H1 (cell line): Measurements from ENCODE around the gene MROH8. TPM values are rescaled to one million over a fixed set of nuclear protein-coding genes. Genes with fewer than 3 reads are reported as not detected.

Experiments
- CTCF ChIA-PET: fragments of 300-600 bp; sonication (Branson Sonifier 250); formaldehyde crosslinking; loops from one replicate; lab custom pipeline; 2021; ENCODE audit not compliant: partially characterized antibody; lab: Charles Lee
- POLR2A ChIA-PET: fragments of 300-600 bp; sonication (Branson Sonifier 250); formaldehyde crosslinking; loops from one replicate; lab custom pipeline; 2021; ENCODE audit warnings: inconsistent platforms; ENCODE audit not compliant: partially characterized antibody; lab: Charles Lee
- DNase-seq, 2 experiments: peaks; one replicate each; pipeline versions ENCODE4 v3.0.0 to v3.0.0-alpha.2; 2010 to 2022; ENCODE audit warnings: low spot score in 2 of 2, low read depth in 1 of 2, mixed read lengths in 1 of 2
- FAIRE-seq: peaks from 2 replicates; lab custom pipeline; 2011; peaks lifted over from hg19 to GRCh38; lab: Jason Lieb, UNC
- H2AFZ ChIP-seq: 2 replicates; pipeline ENCODE4 v1.8.1; 2012; ENCODE audit warnings: low read length, inconsistent platforms
- H2AK5ac ChIP-seq: 2 replicates; pipeline ENCODE4 v1.6.1; 2013; ENCODE audit warnings: low read depth, low read length
- H2BK120ac ChIP-seq: replicated peaks from 2 replicates; pipeline ENCODE3; 2013; ENCODE audit warnings: low read depth, low read length, inconsistent platforms
- H2BK12ac ChIP-seq: 2 replicates; pipeline ENCODE4 v1.6.1; 2013; ENCODE audit warnings: low read depth, low read length
- H2BK15ac ChIP-seq: 2 replicates; pipeline ENCODE4 v1.6.1; 2013; ENCODE audit warnings: low read length
- H2BK20ac ChIP-seq: 2 replicates; pipeline ENCODE4 v1.6.1; 2013; ENCODE audit warnings: low read length
- H2BK5ac ChIP-seq: 2 replicates; pipeline ENCODE4 v1.6.1; 2013; ENCODE audit warnings: low read depth, low read length
- H3K14ac ChIP-seq: 2 replicates; pipeline ENCODE4 v1.6.1; 2013; ENCODE audit warnings: inconsistent platforms; ENCODE audit not compliant: insufficient read length
- H3K18ac ChIP-seq: 2 replicates; pipeline ENCODE4 v1.6.1; 2013; ENCODE audit warnings: low read length; ENCODE audit errors: extremely low read depth
- H3K23ac ChIP-seq: 2 replicates; pipeline ENCODE4 v1.6.1; 2013; ENCODE audit warnings: inconsistent platforms; ENCODE audit not compliant: insufficient read length
- H3K23me2 ChIP-seq: 2 replicates; pipeline ENCODE4 v1.6.1; 2013; ENCODE audit warnings: low read depth, low read length
- H3K27ac ChIP-seq: 2 replicates; pipeline ENCODE4 v1.6.1; 2011; ENCODE audit warnings: low read depth, low read length, inconsistent platforms
- H3K27me3 ChIP-seq, 4 experiments: replicated peaks in 1 of 4; 1 replicate in 1 of 4; 2 replicates in 3 of 4; pipeline versions ENCODE4 v1.6.1 to v1.8.1; 2011 to 2013; ENCODE audit warnings: low read length in 3 of 4, mild to moderate bottlenecking in 3 of 4, inconsistent platforms in 2 of 4, mixed read lengths in 2 of 4, moderate library complexity in 1 of 4; ENCODE audit not compliant: control insufficient read depth in 3 of 4, insufficient read depth in 3 of 4; ENCODE audit errors: extremely low read depth in 1 of 4
- H3K36me3 ChIP-seq, 4 experiments: 2 replicates each; pipeline versions ENCODE4 v1.6.1 to v1.8.1; 2011 to 2013; ENCODE audit warnings: mild to moderate bottlenecking in 4 of 4, low read length in 3 of 4, moderate library complexity in 2 of 4, control low read depth in 1 of 4, inconsistent platforms in 1 of 4; ENCODE audit not compliant: insufficient read depth in 4 of 4, control insufficient read depth in 2 of 4
- H3K4ac ChIP-seq: replicated peaks from 2 replicates; pipeline ENCODE3; 2013; ENCODE audit warnings: low read length, low read depth, mixed read lengths, inconsistent platforms; ENCODE audit not compliant: insufficient read length
- H3K4me1 ChIP-seq, 4 experiments: replicated peaks in 1 of 4; 1 replicate in 1 of 4; 2 replicates in 3 of 4; pipeline versions ENCODE4 v1.6.1 to v1.8.1; 2011 to 2013; ENCODE audit warnings: low read length in 3 of 4, inconsistent platforms in 2 of 4, mixed read lengths in 1 of 4; ENCODE audit not compliant: insufficient read depth in 4 of 4, control insufficient read depth in 3 of 4
- H3K4me2 ChIP-seq, 2 experiments: 2 replicates each; pipeline versions ENCODE4 v1.6.1 to v1.8.1; 2011 to 2013; ENCODE audit warnings: low read depth in 2 of 2, low read length in 2 of 2, control low read depth in 1 of 2, inconsistent platforms in 1 of 2, mild to moderate bottlenecking in 1 of 2; ENCODE audit not compliant: insufficient read depth in 1 of 2
- H3K4me3 ChIP-seq, 4 experiments: fragments of 200-600, 300-600 bp in 1 of 4; sonication (generic), shearing (Covaris generic), sonication (Bioruptor Twin) in 1 of 4; 2 replicates each; pipeline versions ENCODE4 v1.5.1 to v1.8.1; 2011 to 2016; ENCODE audit warnings: low read length in 4 of 4, low read depth in 3 of 4, control low read depth in 2 of 4, inconsistent platforms in 2 of 4, mild to moderate bottlenecking in 2 of 4, mixed read lengths in 1 of 4, moderate library complexity in 1 of 4; ENCODE audit not compliant: insufficient read depth in 2 of 4; ENCODE audit errors: extremely low read depth in 1 of 4
- H3K56ac ChIP-seq: replicated peaks from 2 replicates; pipeline ENCODE3; 2013; ENCODE audit warnings: low read depth, mild to moderate bottlenecking, mixed read lengths, low read length, inconsistent platforms; ENCODE audit not compliant: insufficient read length
- H3K79me1 ChIP-seq: 2 replicates; pipeline ENCODE4 v1.6.1; 2013; ENCODE audit warnings: low read depth, low read length, control low read depth
- H3K79me2 ChIP-seq, 2 experiments: 2 replicates each; pipeline versions ENCODE4 v1.6.1 to v1.8.1; 2012 to 2013; ENCODE audit warnings: low read length in 2 of 2, mild to moderate bottlenecking in 2 of 2, inconsistent platforms in 1 of 2; ENCODE audit not compliant: insufficient read depth in 2 of 2, control insufficient read depth in 1 of 2
- H3K9ac ChIP-seq, 4 experiments: replicated peaks in 1 of 4; 1 replicate in 1 of 4; 2 replicates in 3 of 4; pipeline versions ENCODE4 v1.6.1 to v1.8.1; 2011 to 2013; ENCODE audit warnings: low read depth in 3 of 4, low read length in 3 of 4, control low read depth in 2 of 4, mild to moderate bottlenecking in 2 of 4, moderate library complexity in 2 of 4, inconsistent platforms in 1 of 4; ENCODE audit errors: extremely low read depth in 1 of 4
- H3K9me3 ChIP-seq, 2 experiments: 2 replicates each; pipeline versions ENCODE4 v1.6.1 to v1.8.1; 2012 to 2013; ENCODE audit warnings: mild to moderate bottlenecking in 2 of 2, moderate library complexity in 2 of 2, control low read depth in 1 of 2, inconsistent platforms in 1 of 2, low read depth in 1 of 2, low read length in 1 of 2, mixed read lengths in 1 of 2; ENCODE audit not compliant: insufficient read depth in 2 of 2
- H4K20me1 ChIP-seq, 2 experiments: replicated peaks in 1 of 2; 2 replicates each; pipeline versions ENCODE3 to v1.8.1; 2011 to 2013; ENCODE audit warnings: inconsistent platforms in 2 of 2, low read length in 2 of 2, mild to moderate bottlenecking in 1 of 2; ENCODE audit not compliant: insufficient read depth in 2 of 2, control insufficient read depth in 1 of 2
- H4K5ac ChIP-seq: 2 replicates; pipeline ENCODE4 v1.6.1; 2013; ENCODE audit warnings: low read length, low read depth, mixed read lengths, inconsistent platforms; ENCODE audit not compliant: insufficient read length
- H4K8ac ChIP-seq: 2 replicates; pipeline ENCODE4 v1.8.0; 2013; ENCODE audit warnings: mild to moderate bottlenecking, moderate library complexity, low read length, inconsistent platforms; ENCODE audit not compliant: insufficient read depth; ENCODE audit errors: extremely low read depth
- H4K91ac ChIP-seq: replicated peaks from 2 replicates; pipeline ENCODE3; 2013; ENCODE audit warnings: low read length, mixed read lengths, inconsistent platforms; ENCODE audit not compliant: insufficient read length
- WGBS, 2 experiments: shearing (Covaris generic) in 1 of 2; methylation state at CpG; one replicate each; pipeline versions ENCODE4 v1.1.6 to v1.1.7; 2013 to 2015; ENCODE audit warnings: low lambda C conversion rate in 2 of 2, mixed read lengths in 2 of 2, inconsistent platforms in 1 of 2, low coverage in 1 of 2, missing lambda C conversion rate in 1 of 2; ENCODE audit not compliant: insufficient replicate concordance in 2 of 2, insufficient coverage in 1 of 2, insufficient read length in 1 of 2; ENCODE audit errors: extremely low coverage in 1 of 2, missing lambda C conversion rate in 1 of 2; 5-methylcytosine and 5-hydroxymethylcytosine counted together
- polyA plus RNA-seq, 7 experiments: library from polyadenylated mRNA; depleted of rRNA in 3 of 7; stranded (reverse) in 5 of 7; unstranded in 2 of 7; fragments of >200 nt in 5 of 7; fragments of 200-250 nt in 2 of 7; gene quantifications; 1 replicate in 5 of 7; 2 replicates in 1 of 7; 4 replicates in 1 of 7; pipeline versions ENCODE4 v1.2.1 to v1.2.3, GENCODE V29; 2011 to 2013; ENCODE audit warnings: missing spikeins in 2 of 7, mixed read lengths in 2 of 7
- total RNA-seq: library from RNA; stranded (reverse); fragmentation: NEBNext Ultra II Directional; extraction: Animal tissue kit (Norgen Biotek cat#: 25700); gene quantifications from 2 replicates; pipeline ENCODE4 v1.2.1, GENCODE V29; 2021

MROH8 gene
- total and polyA plus RNA-seq, 2 of the 8 experiments (the other 6 are each of a cell fraction or from before 2014, with no cell fraction given): 0.50 to 0.86 TPM

GRCh38 chr20:37120497-37120896 lies 58.9 kb downstream of the MROH8 start:
- no peak overlapping the region for H3K9ac ChIP-seq
- H3K23ac ChIP-seq: no peak overlapping the region
- H3K79me2 ChIP-seq: no peaks in the 10 kb centered on the region
- H2BK120ac ChIP-seq: no peak overlapping the region
- no peak overlapping the region for H2BK15ac ChIP-seq
- no peak overlapping the region for H3K18ac ChIP-seq
- H3K23me2 ChIP-seq: no peaks in the 10 kb centered on the region
- CTCF ChIA-PET: interaction anchor here (1.1 to 1.8 kb wide), 2 partner anchors 39 to 72 kb away, joined by 3 to 6 read pairs; no protein-coding TSS in a partner anchor
- H4K91ac ChIP-seq: no peak overlapping the region
- H3K27me3 ChIP-seq: no peaks in the 10 kb centered on the region
- no peak overlapping the region for H3K14ac ChIP-seq
- H3K4ac ChIP-seq: no peak overlapping the region
- 95% methylated on average over 4 of the region's 4 CpGs; no CpG with 5 or more reads in 1 of the 2 experiments for WGBS, 2 experiments
- no peak overlapping the region for H2BK5ac ChIP-seq
- no peak overlapping the region for H3K4me3 ChIP-seq
- no peak overlapping the region for H2BK12ac ChIP-seq
- H2BK20ac ChIP-seq: no peak overlapping the region
- no peak overlapping the region for H2AK5ac ChIP-seq
- H3K4me1 ChIP-seq: no peaks in the 10 kb centered on the region
- H4K8ac ChIP-seq: no peak overlapping the region
- no peaks in the 10 kb centered on the region for H3K79me1 ChIP-seq
- FAIRE-seq (no peak), DNase-seq (no peak)
- no peaks in the 10 kb centered on the region for H4K20me1 ChIP-seq
- no peak overlapping the region for H3K56ac ChIP-seq
- no peak overlapping the region for H3K27ac ChIP-seq
- H4K5ac ChIP-seq: no peak overlapping the region
- peaks cover 2 to 5% of the 10 kb centered on the region in 2 experiments; a peak in 2 of 4 replicates for H3K9me3 ChIP-seq
- no peak overlapping the region for H3K4me2 ChIP-seq
- H3K36me3 ChIP-seq: no peaks in the 10 kb centered on the region
- POLR2A ChIA-PET: interaction anchor here (1.3 to 3.2 kb wide), 3 partner anchors 23 to 58 kb away, joined by 3 to 10 read pairs (median 4); partner anchors contain the start of gene RPN2
- peak overlapping the region; percentile 5; the same call in 1 of the 2 replicates for H2AFZ ChIP-seq
